WI38 (cell line): ENCODE data around the gene IKZF1.

Source experiments
- H3K4me3 ChIP-seq: 2 replicates; pipeline ENCODE4 v1.5.1; 2011; ENCODE audit warnings: low read depth, mild to moderate bottlenecking, control low read depth, low read length
- CTCF ChIP-seq: IDR thresholded peaks from 2 replicates; pipeline ENCODE4 v1.5.1; 2012; ENCODE audit warnings: low read depth, mild to moderate bottlenecking, control low read depth, low read length

The IKZF1 gene

GRCh38 chr7:50317221-50317678 lies 12.7 kb downstream of the IKZF1 start:
- no peak for TF ChIP-seq CTCF
- no peak overlapping the region for H3K4me3 ChIP-seq

- TF ChIP-seq CTCF: no peak
- no peak overlapping the region for H3K4me3 ChIP-seq
Measured at GRCh38 chr7:50317697-50318669, 13.5 kb downstream of the IKZF1 start.

- no peak overlapping the region for H3K4me3 ChIP-seq
- no peak for TF ChIP-seq CTCF
Measured at GRCh38 chr7:50321487-50322067, 17.1 kb downstream of the IKZF1 start.

GRCh38 chr7:50324113-50324512 lies 19.6 kb downstream of the IKZF1 start:
- no peak overlapping the region for H3K4me3 ChIP-seq
- no peak for TF ChIP-seq CTCF

GRCh38 chr7:50327443-50327842 lies 22.9 kb downstream of the IKZF1 start:
- no peak overlapping the region for H3K4me3 ChIP-seq
- TF ChIP-seq CTCF: no peak

GRCh38 chr7:50329775-50330174 lies 25.3 kb downstream of the IKZF1 start:
- H3K4me3 ChIP-seq: no peak overlapping the region
- no peak for TF ChIP-seq CTCF

- TF ChIP-seq CTCF: no peak
- H3K4me3 ChIP-seq: no peak overlapping the region
Measured at GRCh38 chr7:50330254-50330653, 25.7 kb downstream of the IKZF1 start.
